HL-60/S4 treated with retinoic acid at 250 ng/mL for 4 days and 3 days (cell line): Measurements from ENCODE around the gene ADGRE2.

ENCODE experiments used
- in situ Hi-C: fragments of 300-500 bp; cut with MboI; formaldehyde crosslinking; loops from 2 replicates; pipeline ENCODE4 v1.7.0; 2022; ENCODE audit warnings: low sequenced_read_pairs

Gene ADGRE2

DNA sequence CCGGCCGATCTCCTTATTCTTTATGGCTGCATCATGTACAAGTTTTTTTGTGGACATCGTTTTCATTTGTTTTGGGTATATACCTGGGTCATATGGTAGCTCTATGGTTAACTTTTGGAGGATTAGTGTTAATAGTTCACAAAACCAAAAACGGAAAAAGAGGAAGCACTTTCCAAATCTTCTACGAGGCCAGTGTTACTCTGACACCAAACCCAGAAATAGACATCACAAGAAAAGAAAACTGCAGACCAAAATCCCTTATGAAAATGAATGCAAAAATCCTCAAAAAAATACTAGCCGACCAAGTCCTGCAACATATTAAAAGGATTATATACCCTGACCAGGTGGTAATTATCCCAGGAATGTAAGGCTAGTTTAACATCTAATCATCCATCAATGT, 29.8 kb downstream of the ADGRE2 start:
- in situ Hi-C loops, result no loop called here

DNA sequence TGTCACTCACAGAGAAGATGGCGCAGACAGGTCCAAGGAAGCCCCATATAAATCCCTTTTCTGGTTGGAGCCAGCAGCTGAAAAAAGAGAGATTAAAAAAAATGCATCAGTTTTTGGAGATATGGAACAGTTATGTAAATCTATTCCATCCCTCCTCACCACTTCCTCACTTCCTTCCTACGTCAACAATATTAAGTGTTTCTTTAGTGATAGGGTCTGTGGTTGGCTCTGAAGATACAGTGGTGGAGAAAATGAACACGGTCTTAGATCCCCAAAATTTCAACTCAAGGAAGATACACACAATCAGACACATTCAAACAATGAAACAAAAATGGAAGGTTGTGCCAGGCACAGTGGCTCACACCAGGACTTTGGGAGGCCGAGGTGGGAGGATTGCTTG, 31.5 kb downstream of the ADGRE2 start:
- in situ Hi-C loops, result no loop called here

DNA sequence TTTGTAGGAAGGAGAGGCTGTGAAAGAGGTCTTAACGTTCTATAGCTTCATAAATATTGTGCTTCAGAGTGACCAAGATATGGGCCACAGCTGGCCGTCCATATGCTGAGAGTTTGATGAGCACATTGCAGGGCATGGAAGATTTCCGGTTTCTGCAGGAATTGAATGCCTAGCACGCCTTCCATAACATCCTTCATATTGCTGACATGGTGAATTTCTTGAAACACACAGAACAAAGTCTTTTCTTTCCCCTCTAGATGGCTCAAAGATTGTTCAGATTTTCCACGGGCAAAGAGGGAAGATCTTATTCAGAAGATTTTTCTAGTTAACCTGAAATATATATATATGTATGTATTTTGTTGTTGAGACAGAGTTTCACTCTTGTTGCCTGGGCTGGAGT, 42.4 kb downstream of the ADGRE2 start:
- in situ Hi-C loops, result no loop called here

DNA sequence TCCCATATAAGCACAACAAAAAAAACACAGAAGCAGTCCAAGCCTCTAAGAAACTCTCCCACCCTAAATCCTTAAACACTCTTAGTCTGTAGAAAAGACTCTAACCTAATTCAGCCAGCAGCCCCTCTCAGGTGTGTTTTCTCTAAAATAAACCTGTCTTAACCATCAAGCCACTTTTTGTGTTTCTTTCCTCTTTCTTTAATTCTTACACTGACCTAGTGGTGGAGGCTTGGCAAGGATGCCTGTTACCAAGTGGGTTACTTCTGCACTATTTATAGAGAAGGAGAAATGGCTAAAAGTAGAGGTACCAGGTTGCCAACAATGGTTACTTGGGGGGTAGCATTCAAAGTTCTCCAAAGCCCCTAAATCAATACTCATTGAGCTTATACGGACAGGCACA, 44.8 kb downstream of the ADGRE2 start:
- in situ Hi-C loops, result no loop called here

DNA sequence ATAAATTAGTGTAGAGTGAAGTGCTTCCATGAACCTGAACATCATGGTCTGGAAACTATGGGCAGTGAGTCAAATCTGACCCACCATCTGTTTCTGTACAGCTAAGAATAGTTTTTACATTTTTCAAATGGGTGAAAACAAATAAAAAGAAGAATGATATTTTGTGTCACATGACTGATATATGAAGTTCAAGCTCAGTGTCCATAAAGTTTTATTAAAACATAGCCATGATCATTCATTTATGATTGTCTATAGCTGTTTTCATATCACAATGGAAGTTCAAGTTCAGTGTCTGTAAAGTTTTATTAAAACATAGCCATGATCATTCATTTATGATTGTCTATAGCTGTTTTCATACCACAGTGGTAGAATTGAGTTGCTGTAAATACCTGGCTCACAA, 45.9 kb downstream of the ADGRE2 start:
- in situ Hi-C loops, result no loop called here

DNA sequence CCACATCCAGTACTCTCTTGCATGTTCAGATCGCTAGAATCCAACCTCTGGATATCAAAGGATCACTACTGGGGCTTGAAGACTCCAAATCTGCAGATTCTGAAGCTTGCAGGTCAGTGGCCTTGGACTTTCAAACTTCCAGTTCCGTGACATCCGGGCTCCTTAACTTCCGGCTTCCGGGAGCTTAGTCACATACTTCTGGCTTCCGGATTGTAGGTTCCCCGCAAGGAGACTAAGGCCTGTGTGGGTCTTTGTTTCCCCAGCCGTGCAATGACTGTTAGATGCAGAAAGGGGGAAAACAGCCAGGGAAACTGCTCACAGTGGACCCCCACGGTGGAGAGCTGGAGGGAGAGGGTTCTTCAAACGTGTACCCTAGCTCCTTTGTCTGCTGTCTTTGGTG, 47.2 kb downstream of the ADGRE2 start:
- in situ Hi-C loops, result no loop called here

DNA sequence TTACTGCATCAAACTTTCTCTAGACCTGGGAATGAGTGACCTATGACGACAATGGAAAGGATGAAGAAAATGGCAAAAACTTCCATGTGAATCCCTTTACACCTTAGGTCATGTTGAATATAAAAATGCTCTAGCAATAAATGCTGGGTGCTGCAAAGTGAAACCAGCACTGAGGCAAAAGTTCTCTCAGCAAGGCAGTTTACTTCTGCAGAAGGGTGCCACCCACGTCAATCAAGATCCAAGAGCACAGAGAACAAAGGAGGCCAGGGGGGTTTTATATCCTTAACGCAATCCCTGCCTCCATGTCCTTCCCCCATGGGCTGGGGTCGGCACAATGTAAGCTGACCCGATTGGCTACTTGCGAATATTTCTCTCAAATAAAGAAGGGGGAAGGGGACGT, 49.8 kb downstream of the ADGRE2 start:
- in situ Hi-C loops, result no loop called here

DNA sequence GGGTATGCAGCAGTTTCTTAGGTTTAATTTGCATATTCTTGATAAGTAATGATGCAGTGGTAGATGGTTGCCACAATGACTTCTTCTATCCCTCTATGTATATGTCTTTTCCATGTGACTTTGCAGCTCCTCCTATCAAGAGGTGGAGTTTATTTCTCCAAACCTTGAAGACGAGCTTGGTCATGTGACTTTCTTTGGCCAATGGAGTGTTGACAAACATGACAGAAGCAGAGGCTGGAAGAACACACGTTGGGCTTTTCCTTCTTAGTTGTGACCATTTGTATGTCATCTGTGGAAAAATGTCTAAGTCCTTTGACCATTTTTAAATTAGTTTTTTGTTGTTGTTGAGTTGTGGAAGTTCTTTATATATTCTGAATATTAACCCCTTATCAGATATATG, 56.2 kb downstream of the ADGRE2 start:
- in situ Hi-C loops, result no loop called here

DNA sequence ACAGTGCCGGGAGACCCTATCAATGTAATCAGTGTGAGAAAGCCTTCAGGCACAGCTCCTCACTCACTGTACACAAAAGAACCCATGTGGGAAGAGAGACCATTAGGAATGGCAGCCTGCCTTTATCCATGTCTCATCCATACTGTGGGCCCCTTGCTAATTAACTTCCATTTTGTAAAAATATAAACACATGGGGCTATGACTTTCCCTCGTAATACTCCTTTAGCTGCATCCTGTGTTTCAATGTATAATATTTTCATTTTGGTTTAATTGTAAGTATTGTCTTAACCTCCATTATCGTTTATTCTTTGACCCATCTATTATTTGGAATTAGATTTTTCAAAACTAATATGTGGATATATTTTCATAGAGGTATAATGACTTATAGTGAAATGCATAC, 59.2 kb downstream of the ADGRE2 start:
- in situ Hi-C loops, result no loop called here

DNA sequence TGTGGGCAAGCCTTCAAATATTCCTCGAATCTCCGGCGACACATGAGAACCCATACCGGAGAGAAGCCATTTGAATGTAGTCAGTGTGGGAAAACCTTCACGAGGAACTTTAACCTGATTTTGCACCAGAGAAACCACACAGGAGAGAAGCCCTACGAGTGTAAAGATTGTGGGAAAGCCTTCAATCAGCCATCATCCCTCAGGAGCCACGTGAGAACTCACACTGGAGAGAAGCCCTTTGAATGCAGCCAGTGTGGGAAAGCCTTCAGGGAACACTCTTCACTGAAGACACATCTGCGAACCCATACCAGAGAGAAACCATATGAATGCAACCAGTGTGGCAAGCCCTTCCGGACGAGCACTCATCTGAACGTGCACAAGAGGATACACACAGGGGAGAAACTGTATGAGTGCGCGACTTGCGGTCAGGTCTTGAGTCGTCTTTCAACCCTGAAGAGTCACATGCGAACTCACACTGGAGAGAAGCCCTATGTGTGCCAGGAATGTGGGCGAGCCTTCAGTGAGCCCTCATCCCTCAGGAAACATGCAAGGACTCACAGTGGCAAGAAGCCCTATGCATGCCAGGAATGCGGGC, 59.7 kb downstream of the ADGRE2 start:
- in situ Hi-C loops, result no loop called here

DNA sequence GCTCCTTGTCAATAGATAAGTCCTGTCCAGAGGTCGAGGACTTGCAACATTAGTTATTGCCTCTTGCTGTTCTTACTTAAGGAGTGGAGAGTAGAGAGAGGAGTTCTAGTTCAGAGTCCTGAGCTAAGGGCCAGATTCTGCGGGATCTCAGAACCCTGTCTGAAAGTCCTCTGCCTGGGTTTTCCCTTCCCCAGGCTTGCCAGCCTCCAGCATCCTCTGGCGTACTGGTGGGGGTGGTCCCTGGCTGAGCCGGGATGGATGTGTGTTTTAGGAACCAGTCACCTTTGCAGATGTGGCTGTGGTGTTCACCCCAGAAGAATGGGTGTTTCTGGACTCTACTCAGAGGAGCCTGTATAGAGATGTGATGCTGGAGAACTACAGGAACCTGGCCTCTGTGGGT, 62.5 kb downstream of the ADGRE2 start:
- in situ Hi-C loops, result no loop called here

DNA sequence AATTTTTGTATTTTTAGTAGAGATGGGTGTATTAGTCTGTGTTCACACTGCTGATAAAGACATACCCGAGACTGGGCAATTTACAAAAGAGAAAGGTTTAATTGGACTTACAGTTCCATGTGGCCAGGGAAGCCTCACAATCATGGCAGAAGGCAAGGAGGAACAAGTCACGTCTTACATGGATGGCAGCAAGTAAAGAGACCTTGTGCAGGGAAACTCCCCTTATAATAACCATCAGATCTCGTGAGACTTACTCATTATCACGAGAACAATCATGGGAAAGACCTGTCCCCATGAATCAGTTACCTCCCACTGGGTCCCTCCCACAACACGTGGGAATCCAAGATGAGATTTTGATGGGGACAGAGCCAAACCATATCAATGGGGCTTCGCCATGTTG, 73.9 kb downstream of the ADGRE2 start:
- in situ Hi-C loops, result no loop called here

DNA sequence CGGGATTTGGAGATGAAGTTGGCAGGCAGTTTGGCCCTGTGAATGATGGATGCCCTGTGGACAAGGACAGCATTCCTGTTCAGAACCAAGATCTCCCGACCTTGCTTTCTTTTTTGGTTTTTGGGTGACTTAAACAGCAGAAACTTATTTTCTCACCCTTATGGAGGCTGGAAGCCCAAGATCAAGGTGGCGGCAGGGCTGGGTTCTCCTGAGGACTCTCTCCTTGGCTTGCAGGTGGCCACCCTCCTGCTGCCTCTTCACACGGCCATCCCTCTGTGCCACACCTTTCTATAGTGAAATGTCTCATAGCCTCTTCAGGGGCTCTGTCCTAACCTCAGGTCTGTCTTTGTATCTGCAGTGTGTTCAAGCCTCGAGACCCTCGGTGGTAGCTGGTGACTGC, 74.5 kb downstream of the ADGRE2 start:
- in situ Hi-C loops, result no loop called here

DNA sequence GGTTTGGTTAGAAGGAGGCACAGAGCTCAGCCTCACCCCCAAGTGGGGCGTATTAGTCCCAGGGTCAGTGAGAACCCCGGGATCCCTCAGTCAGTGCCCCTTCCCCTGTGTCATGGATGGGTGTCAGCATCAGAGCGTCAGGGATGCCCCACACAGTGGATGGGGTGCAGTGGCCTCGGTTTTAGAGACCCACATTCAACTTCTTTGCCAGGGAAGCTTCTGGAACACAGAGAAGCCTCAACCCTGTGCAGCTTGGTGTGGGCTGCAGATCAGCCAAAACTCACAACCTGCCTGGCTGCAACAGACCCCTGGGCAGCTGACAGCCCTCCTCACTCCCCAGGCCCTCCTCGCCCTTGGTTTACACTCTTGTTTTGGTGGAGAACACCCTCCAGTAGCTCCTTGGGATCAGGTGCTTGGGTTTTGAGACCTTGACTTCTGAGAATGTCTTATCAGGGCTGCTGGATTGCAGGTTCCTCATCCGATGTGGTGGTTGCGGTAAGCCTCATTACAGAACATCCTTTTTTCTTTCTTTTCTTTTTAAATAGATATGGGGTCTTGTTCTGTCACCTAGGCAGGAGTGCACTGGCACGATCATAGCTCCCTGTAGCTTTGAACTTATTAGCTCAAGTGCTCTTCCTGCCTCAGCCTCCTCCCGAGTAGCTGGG, 77.5 kb downstream of the ADGRE2 start:
- in situ Hi-C loops, result no loop called here

DNA sequence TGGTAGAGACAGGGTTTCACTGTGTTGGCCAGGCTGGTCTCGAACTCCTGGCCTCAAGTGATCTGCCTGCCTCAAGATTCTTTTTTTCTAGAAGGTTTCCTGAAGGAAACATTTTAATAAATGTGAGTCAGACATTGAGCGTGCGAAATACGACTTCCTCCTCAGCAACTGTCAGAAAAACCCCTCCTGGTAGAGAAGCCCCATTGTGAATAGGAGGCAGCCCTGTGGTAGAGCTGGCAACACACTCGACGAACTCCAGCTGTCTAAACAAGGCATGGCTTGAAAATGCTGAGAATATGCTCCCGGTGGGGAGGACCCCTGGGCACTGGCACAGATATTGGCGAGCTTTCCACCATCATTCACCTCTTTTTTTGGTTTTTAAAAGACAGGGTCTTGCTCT, 78.7 kb downstream of the ADGRE2 start:
- in situ Hi-C loops, result no loop called here

DNA sequence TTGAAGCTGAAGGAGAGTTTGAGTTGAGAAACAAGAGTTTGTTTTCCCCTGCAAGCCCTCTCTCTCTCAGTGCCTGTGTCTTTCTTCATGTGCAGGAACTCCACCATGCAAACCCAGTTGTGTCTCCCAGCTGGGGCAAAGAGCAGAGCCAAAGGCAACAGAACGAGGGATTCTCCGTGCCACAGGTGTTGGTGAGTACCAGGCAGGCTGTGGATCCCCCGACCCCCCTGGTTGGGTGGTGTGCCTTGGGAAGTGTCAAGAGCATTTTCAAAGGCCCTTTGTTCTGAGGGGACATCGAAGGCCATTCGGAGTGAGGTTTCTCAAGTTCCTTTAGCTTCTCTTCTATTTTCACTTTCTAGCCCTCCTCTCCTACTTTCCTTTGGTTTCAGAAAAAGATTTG, 82.9 kb downstream of the ADGRE2 start:
- in situ Hi-C loops, result no loop called here

DNA sequence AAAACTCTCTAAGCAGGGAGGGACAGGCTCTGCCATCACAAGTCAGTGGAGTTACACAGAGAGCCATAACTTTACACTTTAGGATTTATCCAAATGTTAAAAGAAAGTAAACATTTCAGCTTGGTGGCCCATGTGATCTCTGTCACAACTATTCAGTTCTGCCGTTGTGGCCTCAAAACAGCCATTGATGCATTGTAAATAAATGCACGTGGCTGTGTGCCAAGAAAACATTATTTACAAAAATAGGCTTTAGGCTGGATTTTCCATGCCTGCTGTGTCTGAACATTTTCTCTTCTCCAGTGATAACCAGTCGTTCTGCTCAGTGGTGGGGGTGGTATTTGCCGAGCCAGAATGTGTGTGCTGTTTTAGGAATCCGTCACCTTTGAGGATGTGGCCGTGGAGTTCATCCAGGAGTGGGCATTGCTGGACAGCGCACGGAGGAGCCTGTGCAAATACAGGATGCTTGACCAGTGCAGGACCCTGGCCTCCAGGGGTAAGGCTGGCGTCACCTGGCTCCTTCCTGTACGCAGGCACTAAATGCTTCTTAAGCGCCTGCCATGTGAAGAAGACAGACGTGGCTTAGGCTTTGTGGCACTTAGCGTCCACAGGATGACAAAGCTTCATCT, 83.6 kb downstream of the ADGRE2 start:
- in situ Hi-C loops, result no loop called here

DNA sequence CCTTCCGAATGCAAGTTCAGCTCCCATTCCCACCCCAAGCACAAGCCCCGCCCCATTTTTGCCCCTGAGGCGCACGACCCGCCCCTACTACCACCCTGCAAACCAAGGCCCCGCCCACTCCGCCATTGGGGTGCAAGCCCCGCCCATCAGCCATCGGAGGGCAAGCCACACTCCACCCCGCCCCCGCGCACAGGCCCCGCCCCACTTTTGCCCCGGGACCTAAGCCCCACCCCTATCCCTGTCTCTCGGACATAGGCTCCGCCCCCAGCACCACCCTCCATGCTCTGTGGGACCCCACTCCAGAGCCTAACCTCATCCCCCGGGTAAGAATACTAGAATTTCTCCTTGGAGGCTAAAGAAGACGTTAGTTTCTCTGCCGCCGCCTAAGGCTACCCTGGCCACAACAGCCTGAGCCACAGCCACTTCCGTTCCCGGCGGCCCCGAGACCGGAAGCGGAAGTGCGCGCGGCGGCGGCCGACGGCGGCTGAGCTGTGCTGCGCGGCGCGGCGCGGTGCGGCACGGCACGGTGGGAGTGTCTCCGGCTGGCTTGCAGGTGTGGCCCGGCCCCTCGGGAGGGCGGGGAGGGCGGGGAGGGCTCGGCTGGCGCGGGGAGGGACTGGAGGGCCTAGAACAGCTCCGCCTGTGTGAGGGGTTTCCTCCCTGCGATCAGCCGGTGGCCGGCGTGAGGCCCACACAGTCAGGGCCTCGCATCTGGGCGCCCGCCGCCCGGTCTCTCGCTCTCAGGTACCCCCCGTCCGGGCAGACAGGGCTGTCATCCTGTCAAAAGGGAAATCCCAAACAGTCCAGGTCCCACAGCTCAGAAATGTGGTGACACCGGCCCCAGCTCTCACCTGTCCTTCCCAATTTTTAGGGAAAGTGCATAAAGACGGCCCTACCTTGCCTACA, 88.5 kb downstream of the ADGRE2 start, which contains the start of gene ZNF333:
TSS of gene ZNF333 (plus strand) at position 451 of the 906 bp plus-strand sequence. CDS start 3,444 bp downstream, outside the sequence.
- in situ Hi-C loops, result loop anchor here (5.0 kb wide), 1 partner anchor 118 kb away; the partner anchor contains the start of gene NDUFB7

DNA sequence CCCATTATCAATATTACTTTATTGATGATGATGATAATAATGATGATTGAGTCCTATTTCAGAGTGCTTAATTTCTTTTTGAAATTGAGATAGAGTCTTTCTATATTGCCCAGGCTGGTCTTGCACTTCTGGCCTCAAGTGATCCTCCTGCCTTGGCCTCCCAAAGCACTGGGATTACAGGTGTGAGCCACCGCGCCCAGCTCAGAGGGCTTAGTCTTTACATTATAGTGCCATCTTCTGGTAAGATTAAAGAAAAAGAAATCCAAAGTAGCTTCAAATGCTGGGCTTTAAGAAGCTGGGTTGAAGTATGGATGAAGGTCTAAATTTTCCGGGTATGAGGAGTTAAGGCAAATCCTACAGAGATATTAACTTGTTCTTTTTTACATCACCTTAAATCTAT, 91.9 kb downstream of the ADGRE2 start:
- in situ Hi-C loops, result loop anchor here (5.0 kb wide), 1 partner anchor 114 kb away; the partner anchor contains the start of gene NDUFB7

DNA sequence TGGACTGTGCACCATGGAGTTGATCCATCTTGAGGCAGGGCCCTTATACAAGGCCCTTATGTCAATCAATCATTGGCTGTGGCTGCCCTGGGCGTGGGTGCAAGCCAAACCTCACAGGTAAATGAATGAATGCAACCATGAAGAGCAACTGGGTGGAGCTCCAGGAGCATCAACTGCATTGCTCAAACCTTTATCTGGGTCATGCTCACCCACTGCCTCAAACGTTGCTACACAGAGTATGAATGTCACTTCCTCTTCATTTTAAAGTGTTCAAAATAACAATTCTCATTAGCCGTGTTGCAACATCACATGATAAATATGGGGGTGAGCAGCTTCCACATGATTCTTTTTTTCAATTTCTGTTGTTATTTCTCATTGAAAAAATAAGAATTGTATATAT, 94.9 kb downstream of the ADGRE2 start:
- in situ Hi-C loops, result no loop called here
